IPS-20b (cell line): ENCODE results near the gene GPR78.

Experiments used
- H3K27ac ChIP-seq: one replicate; pipeline ENCODE4 v1.5.1; 2013; ENCODE audit warnings: low read length
- H3K27me3 ChIP-seq: 2 replicates; pipeline ENCODE4 v1.6.1; 2013; ENCODE audit warnings: mild to moderate bottlenecking, low read length, inconsistent platforms; ENCODE audit not compliant: insufficient read depth
- H3K36me3 ChIP-seq: 2 replicates; pipeline ENCODE4 v1.6.1; 2013; ENCODE audit warnings: low read depth, mild to moderate bottlenecking, inconsistent platforms, low read length, moderate library complexity; ENCODE audit not compliant: insufficient read depth
- H3K4me1 ChIP-seq: 2 replicates; pipeline ENCODE4 v1.6.1; 2013; ENCODE audit warnings: mild to moderate bottlenecking, control low read depth, inconsistent platforms, low read length, moderate library complexity; ENCODE audit not compliant: insufficient read depth
- H3K4me3 ChIP-seq: 2 replicates; pipeline ENCODE4 v1.5.1; 2013; ENCODE audit warnings: mild to moderate bottlenecking, low read length, inconsistent platforms
- H3K9ac ChIP-seq: 2 replicates; pipeline ENCODE4 v1.6.1; 2013; ENCODE audit warnings: low read depth, mild to moderate bottlenecking, inconsistent platforms, low read length, moderate library complexity
- H3K9me3 ChIP-seq: 2 replicates; pipeline ENCODE4 v1.6.1; 2013; ENCODE audit warnings: mild to moderate bottlenecking, low read depth, low read length, inconsistent platforms; ENCODE audit not compliant: insufficient read depth

The GPR78 gene

GRCh38 chr4:8540586-8540985 is 39.6 kb upstream of the GPR78 start:
- Histone ChIP-seq H3K36me3 (no peaks in the 10 kb centered on the region), H3K9ac (no peak overlapping the region), H3K9me3 (no peaks in the 10 kb centered on the region), H3K4me3 (no peak overlapping the region), H3K27ac (no peak overlapping the region), H3K4me1 (0 out of 2 replicates have a peak, but pooled peaks cover 2% of the 10 kb centered on the region), H3K27me3 (no peaks in the 10 kb centered on the region)

- H3K4me1 ChIP-seq: 0 out of 2 replicates have a peak, but pooled peaks cover 2% of the 10 kb centered on the region
- no peaks in the 10 kb centered on the region for H3K27me3 ChIP-seq
- no peak overlapping the region for H3K9ac ChIP-seq
- no peaks in the 10 kb centered on the region for H3K36me3 ChIP-seq
- no peak overlapping the region for H3K4me3 ChIP-seq
- H3K9me3 ChIP-seq: no peaks in the 10 kb centered on the region
- no peak overlapping the region for H3K27ac ChIP-seq
These were observed 39.2 kb upstream of the GPR78 start for GRCh38 chr4:8540991-8541390.

GRCh38 chr4:8541981-8542715 is 38.0 kb upstream of the GPR78 start:
- H3K4me1 ChIP-seq: 0 out of 2 replicates have a peak, but pooled peaks cover 2% of the 10 kb centered on the region

GRCh38 chr4:8542776-8543525 is 37.2 kb upstream of the GPR78 start:
- Histone ChIP-seq H3K9ac (no peak overlapping the region), H3K27me3 (0 out of 2 replicates have a peak, but pooled peaks cover 6% of the 10 kb centered on the region), H3K4me1 (0 out of 2 replicates have a peak, but pooled peaks cover 2% of the 10 kb centered on the region), H3K9me3 (no peaks in the 10 kb centered on the region), H3K4me3 (no peak overlapping the region), H3K27ac (no peak overlapping the region), H3K36me3 (no peaks in the 10 kb centered on the region)

More at GRCh38 chr4:8541981-8542715, 38.0 kb upstream of the GPR78 start:
- H3K27ac ChIP-seq: no peak overlapping the region
- H3K9me3 ChIP-seq: no peaks in the 10 kb centered on the region
- no peaks in the 10 kb centered on the region for H3K36me3 ChIP-seq
- H3K27me3 ChIP-seq: 0 out of 2 replicates have a peak, but pooled peaks cover 6% of the 10 kb centered on the region
- no peak overlapping the region for H3K4me3 ChIP-seq
- H3K9ac ChIP-seq: no peak overlapping the region

- H3K4me1 ChIP-seq: 0 out of 2 replicates have a peak, but pooled peaks cover 2% of the 10 kb centered on the region
- no peak overlapping the region for H3K9ac ChIP-seq
- H3K9me3 ChIP-seq: no peaks in the 10 kb centered on the region
- no peaks in the 10 kb centered on the region for H3K36me3 ChIP-seq
- H3K27ac ChIP-seq: no peak overlapping the region
- no peak overlapping the region for H3K4me3 ChIP-seq
- H3K27me3 ChIP-seq: 0 out of 2 replicates have a peak, but pooled peaks cover 6% of the 10 kb centered on the region
These were observed 36.6 kb upstream of the GPR78 start for GRCh38 chr4:8543623-8544022.

- no peaks in the 10 kb centered on the region for H3K9me3 ChIP-seq
- H3K27me3 ChIP-seq: 0 out of 2 replicates have a peak, but pooled peaks cover 6% of the 10 kb centered on the region
- H3K27ac ChIP-seq: no peak overlapping the region
- H3K36me3 ChIP-seq: no peaks in the 10 kb centered on the region
- H3K4me3 ChIP-seq: no peak overlapping the region
- 0 out of 2 replicates have a peak, but pooled peaks cover 2% of the 10 kb centered on the region for H3K4me1 ChIP-seq
- no peak overlapping the region for H3K9ac ChIP-seq
These were observed 35.9 kb upstream of the GPR78 start for GRCh38 chr4:8544282-8544681.

- H3K36me3 ChIP-seq: no peaks in the 10 kb centered on the region
- no peak overlapping the region for H3K27ac ChIP-seq
- H3K4me3 ChIP-seq: no peak overlapping the region
- no peaks in the 10 kb centered on the region for H3K9me3 ChIP-seq
- H3K9ac ChIP-seq: no peak overlapping the region
- 0 out of 2 replicates have a peak, but pooled peaks cover 6% of the 10 kb centered on the region for H3K27me3 ChIP-seq
- H3K4me1 ChIP-seq: 0 out of 2 replicates have a peak, but pooled peaks cover 2% of the 10 kb centered on the region
These were observed 35.3 kb upstream of the GPR78 start for GRCh38 chr4:8544741-8545438.

GRCh38 chr4:8545439-8545765 is 34.8 kb upstream of the GPR78 start:
- H3K9me3 ChIP-seq: no peaks in the 10 kb centered on the region
- no peaks in the 10 kb centered on the region for H3K36me3 ChIP-seq
- 0 out of 2 replicates have a peak, but pooled peaks cover 6% of the 10 kb centered on the region for H3K27me3 ChIP-seq
- 0 out of 2 replicates have a peak, but pooled peaks cover 2% of the 10 kb centered on the region for H3K4me1 ChIP-seq
- no peak overlapping the region for H3K9ac ChIP-seq
- H3K4me3 ChIP-seq: no peak overlapping the region
- no peak overlapping the region for H3K27ac ChIP-seq

GRCh38 chr4:8546766-8547107 is 33.5 kb upstream of the GPR78 start:
- Histone ChIP-seq H3K27ac (no peak overlapping the region), H3K27me3 (0 out of 2 replicates have a peak, but pooled peaks cover 6% of the 10 kb centered on the region), H3K9me3 (no peaks in the 10 kb centered on the region), H3K4me3 (no peak overlapping the region), H3K4me1 (0 out of 2 replicates have a peak, but pooled peaks cover 2% of the 10 kb centered on the region), H3K9ac (no peak overlapping the region), H3K36me3 (no peaks in the 10 kb centered on the region)

- H3K9ac ChIP-seq: no peak overlapping the region; the same call in 1 of the 2 replicates
- H3K27ac ChIP-seq: no peak overlapping the region
- H3K27me3 ChIP-seq: 0 out of 2 replicates have a peak, but pooled peaks cover 6% of the 10 kb centered on the region
- H3K9me3 ChIP-seq: no peaks in the 10 kb centered on the region
- no peak overlapping the region for H3K4me3 ChIP-seq
- 0 out of 2 replicates have a peak, but pooled peaks cover 2% of the 10 kb centered on the region for H3K4me1 ChIP-seq
- no peaks in the 10 kb centered on the region for H3K36me3 ChIP-seq
These were observed 32.9 kb upstream of the GPR78 start for GRCh38 chr4:8547108-8547911.
